ENCODE data around the gene PDE6B.

The PDE6B gene

GRCh38 chr4:600850-601515, 24.4 kb upstream of the PDE6B start:
- DNase-seq (ENCODE audit: low spot score), result peak; percentile 47

- DNase-seq (ENCODE audit: low spot score), result no peak
Observed at GRCh38 chr4:601612-602558, 23.5 kb upstream of the PDE6B start.

- peak; percentile 69 for DNase-seq (ENCODE audit: low spot score)
Observed at GRCh38 chr4:602559-602942, 22.8 kb upstream of the PDE6B start.

- no peak for DNase-seq (ENCODE audit: low spot score)
Observed at GRCh38 chr4:604131-604530, 21.2 kb upstream of the PDE6B start.

- DNase-seq (ENCODE audit: low spot score), result no peak
Observed at GRCh38 chr4:605702-606425, 19.5 kb upstream of the PDE6B start.

- no peak for DNase-seq (ENCODE audit: low spot score)
Observed at GRCh38 chr4:608236-608635, 17.1 kb upstream of the PDE6B start.

- no peak for DNase-seq (ENCODE audit: low spot score)
Observed at GRCh38 chr4:609400-610050, 15.8 kb upstream of the PDE6B start.

GRCh38 chr4:610411-611261, 14.7 kb upstream of the PDE6B start:
- DNase-seq (ENCODE audit: low spot score), result no peak

- no peak for DNase-seq (ENCODE audit: low spot score)
Observed at GRCh38 chr4:612052-612748, 13.2 kb upstream of the PDE6B start.

- DNase-seq (ENCODE audit: low spot score), result no peak
Observed at GRCh38 chr4:612749-613125, 12.6 kb upstream of the PDE6B start.

- no peak for DNase-seq (ENCODE audit: low spot score)
Observed at GRCh38 chr4:613126-613525, 12.2 kb upstream of the PDE6B start.

GRCh38 chr4:616091-616490, 9.3 kb upstream of the PDE6B start:
- no peak for DNase-seq (ENCODE audit: low spot score)

GRCh38 chr4:616911-617643, 8.3 kb upstream of the PDE6B start:
- no peak for DNase-seq (ENCODE audit: low spot score)

- no peak for DNase-seq (ENCODE audit: low spot score)
Observed at GRCh38 chr4:617644-618641, 7.4 kb upstream of the PDE6B start.

GRCh38 chr4:620201-620600, 5.2 kb upstream of the PDE6B start:
- no peak for DNase-seq (ENCODE audit: low spot score)

GRCh38 chr4:620851-621261, 4.5 kb upstream of the PDE6B start:
- DNase-seq (ENCODE audit: low spot score), result no peak

GRCh38 chr4:621296-622070, 3.9 kb upstream of the PDE6B start:
- DNase-seq (ENCODE audit: low spot score), result no peak

Measured in Ammon's horn (tissue), 1 donor.